H9 (cell line): ENCODE results near the gene HPCAL4. TPM values are rescaled to one million over a fixed set of nuclear protein-coding genes. Genes with fewer than 3 reads are reported as not detected.

ENCODE experiments used
- DNase-seq: peaks from one replicate; pipeline ENCODE4 v3.0.0-alpha.2; 2017
- H2AFZ ChIP-seq: one replicate; pipeline ENCODE4 v1.6.1; 2013; ENCODE audit warnings: mild to moderate bottlenecking, low read length, control low read depth, moderate library complexity
- H2AK5ac ChIP-seq: 2 replicates; pipeline ENCODE4 v1.6.1; 2013; ENCODE audit warnings: low read length, control low read depth, mixed read lengths; ENCODE audit not compliant: insufficient read length
- H2BK120ac ChIP-seq: one replicate; pipeline ENCODE4 v1.6.1; 2013; ENCODE audit warnings: low read depth, mild to moderate bottlenecking, low read length, control low read depth, inconsistent platforms; ENCODE audit not compliant: poor library complexity, severe bottlenecking
- H2BK12ac ChIP-seq: 2 replicates; pipeline ENCODE4 v1.6.1; 2013; ENCODE audit warnings: low read length, control low read depth, mixed read lengths, low read depth; ENCODE audit not compliant: insufficient read length
- H2BK15ac ChIP-seq: 2 replicates; pipeline ENCODE4 v1.6.1; 2013; ENCODE audit warnings: low read depth, low read length, control low read depth
- H2BK20ac ChIP-seq: one replicate; pipeline ENCODE4 v1.6.1; 2013; ENCODE audit warnings: low read depth, mild to moderate bottlenecking, low read length, control low read depth, inconsistent platforms; ENCODE audit not compliant: poor library complexity, severe bottlenecking
- H2BK5ac ChIP-seq: 2 replicates; pipeline ENCODE4 v1.6.1; 2013; ENCODE audit warnings: low read length, control low read depth, mixed read lengths; ENCODE audit not compliant: insufficient read length
- H3K14ac ChIP-seq: 2 replicates; pipeline ENCODE4 v1.6.1; 2013; ENCODE audit warnings: low read length, control low read depth; ENCODE audit not compliant: insufficient read depth
- H3K18ac ChIP-seq: 2 replicates; pipeline ENCODE4 v1.6.1; 2013; ENCODE audit warnings: low read depth, mild to moderate bottlenecking, mixed read lengths, low read length, control low read depth; ENCODE audit not compliant: insufficient read length
- H3K23ac ChIP-seq: 2 replicates; pipeline ENCODE4 v1.6.1; 2013; ENCODE audit warnings: low read length, control low read depth, mixed read lengths, low read depth; ENCODE audit not compliant: insufficient read length
- H3K23me2 ChIP-seq: 2 replicates; pipeline ENCODE4 v1.6.1; 2013; ENCODE audit warnings: low read depth, mild to moderate bottlenecking, mixed read lengths, low read length, control low read depth; ENCODE audit not compliant: insufficient read length, poor library complexity, severe bottlenecking
- H3K27ac ChIP-seq: 2 replicates; pipeline ENCODE4 v1.5.1; 2013; ENCODE audit warnings: low read length, control low read depth, mixed read lengths, low read depth; ENCODE audit not compliant: insufficient read length
- H3K27me3 ChIP-seq: 2 replicates; pipeline ENCODE4 v1.6.1; 2013; ENCODE audit warnings: low read length, control low read depth, inconsistent platforms; ENCODE audit not compliant: insufficient read depth
- H3K4ac ChIP-seq: 2 replicates; pipeline ENCODE4 v1.6.1; 2013; ENCODE audit warnings: low read depth, mild to moderate bottlenecking, control low read depth, inconsistent platforms, low read length, moderate library complexity
- H3K4me1 ChIP-seq: 2 replicates; pipeline ENCODE4 v1.6.1; 2013; ENCODE audit warnings: low read length, control low read depth, inconsistent platforms; ENCODE audit not compliant: insufficient read depth
- H3K4me2 ChIP-seq: 2 replicates; pipeline ENCODE4 v1.6.1; 2013; ENCODE audit warnings: low read length, control low read depth, mixed read lengths; ENCODE audit not compliant: insufficient read length, insufficient read depth
- H3K56ac ChIP-seq: 2 replicates; pipeline ENCODE4 v1.6.1; 2013; ENCODE audit warnings: low read depth, mild to moderate bottlenecking, mixed read lengths, low read length, control low read depth; ENCODE audit not compliant: insufficient read length
- H3K79me1 ChIP-seq: 2 replicates; pipeline ENCODE4 v1.6.1; 2013; ENCODE audit warnings: low read depth, mild to moderate bottlenecking, moderate library complexity, low read length, control low read depth, inconsistent platforms; ENCODE audit not compliant: insufficient read depth, poor library complexity, severe bottlenecking
- H3K79me2 ChIP-seq: 2 replicates; pipeline ENCODE4 v1.6.1; 2013; ENCODE audit warnings: low read length, control low read depth, inconsistent platforms; ENCODE audit not compliant: insufficient read depth
- H3K9ac ChIP-seq: 2 replicates; pipeline ENCODE4 v1.6.1; 2013; ENCODE audit warnings: low read length, control low read depth, mixed read lengths; ENCODE audit not compliant: insufficient read length; ENCODE audit errors: extremely low read depth
- H3K9me3 ChIP-seq: one replicate; pipeline ENCODE4 v1.6.1; 2013; ENCODE audit warnings: low read depth, low read length, inconsistent platforms; ENCODE audit not compliant: control insufficient read depth
- H3T11ph ChIP-seq: one replicate; pipeline ENCODE4 v1.6.1; 2013; ENCODE audit warnings: mild to moderate bottlenecking, low read length, control low read depth, inconsistent platforms
- H4K20me1 ChIP-seq: one replicate; pipeline ENCODE4 v1.6.1; 2013; ENCODE audit not compliant: control insufficient read depth, insufficient read length, insufficient read depth
- H4K5ac ChIP-seq: 2 replicates; pipeline ENCODE4 v1.6.1; 2013; ENCODE audit warnings: low read depth, mild to moderate bottlenecking, mixed read lengths, low read length, control low read depth; ENCODE audit not compliant: insufficient read length
- H4K8ac ChIP-seq: replicated peaks from 2 replicates; pipeline ENCODE4 v1.6.1; 2013; ENCODE audit warnings: low read length, control low read depth, mixed read lengths, low read depth; ENCODE audit not compliant: insufficient read length
- H4K91ac ChIP-seq: 2 replicates; pipeline ENCODE4 v1.6.1; 2013; ENCODE audit warnings: low read depth, mild to moderate bottlenecking, moderate library complexity, mixed read lengths, low read length, control low read depth; ENCODE audit not compliant: insufficient read length
- H3K27ac Mint-ChIP-seq, 3 experiments: 2 replicates in 2 of 3; 3 replicates in 1 of 3; pipeline ENCODE4 v1.8.0; 2020 to 2021; ENCODE audit warnings: mixed read lengths in 3 of 3, mild to moderate bottlenecking in 1 of 3, moderate library complexity in 1 of 3
- H3K27me3 Mint-ChIP-seq: 2 replicates; pipeline ENCODE4 v1.8.0; 2021; ENCODE audit warnings: low read depth, mild to moderate bottlenecking, moderate library complexity, mixed read lengths
- H3K36me3 Mint-ChIP-seq, 3 experiments: 2 replicates in 2 of 3; 3 replicates in 1 of 3; pipeline ENCODE4 v1.8.0; 2020 to 2021; ENCODE audit warnings: low read depth in 3 of 3, mixed read lengths in 3 of 3; ENCODE audit not compliant: insufficient read depth in 1 of 3
- H3K4me1 Mint-ChIP-seq, 2 experiments: 2 replicates each; pipeline ENCODE4 v1.8.0; 2020; ENCODE audit warnings: mixed read lengths in 2 of 2
- H3K4me3 Mint-ChIP-seq, 2 experiments: 2 replicates in 1 of 2; 3 replicates in 1 of 2; pipeline ENCODE4 v1.8.0; 2020 to 2021; ENCODE audit warnings: mild to moderate bottlenecking in 2 of 2, mixed read lengths in 2 of 2, moderate library complexity in 1 of 2
- H3K9me3 Mint-ChIP-seq, 2 experiments: 2 replicates in 1 of 2; 3 replicates in 1 of 2; pipeline ENCODE4 v1.8.0; 2020; ENCODE audit warnings: mild to moderate bottlenecking in 2 of 2, mixed read lengths in 2 of 2, moderate library complexity in 1 of 2
- WGBS: extraction: QIAGEN DNeasy Blood & Tissue Kit; methylation state at CpG from one replicate; pipeline ENCODE4 v1.1.7; 2013; ENCODE audit warnings: missing lambda C conversion rate, low lambda C conversion rate, mixed read lengths; ENCODE audit not compliant: insufficient read length; ENCODE audit errors: extremely low coverage; 5-methylcytosine and 5-hydroxymethylcytosine counted together
- total RNA-seq: library from RNA; stranded (reverse); gene quantifications from 2 replicates; pipeline ENCODE4 v1.2.1, GENCODE V29; 2021
- TF ChIP-seq, protein P1 (sequence below): fragments of 200-600 bp; sonication (generic); conservative IDR thresholded peaks from 3 replicates; pipeline ENCODE4 v1.8.0; 2021; ENCODE audit warnings: antibody characterized with exemption, mild to moderate bottlenecking

The HPCAL4 gene
- total RNA-seq, 1 experiment from 2014 or later: 0.15 TPM

DNA sequence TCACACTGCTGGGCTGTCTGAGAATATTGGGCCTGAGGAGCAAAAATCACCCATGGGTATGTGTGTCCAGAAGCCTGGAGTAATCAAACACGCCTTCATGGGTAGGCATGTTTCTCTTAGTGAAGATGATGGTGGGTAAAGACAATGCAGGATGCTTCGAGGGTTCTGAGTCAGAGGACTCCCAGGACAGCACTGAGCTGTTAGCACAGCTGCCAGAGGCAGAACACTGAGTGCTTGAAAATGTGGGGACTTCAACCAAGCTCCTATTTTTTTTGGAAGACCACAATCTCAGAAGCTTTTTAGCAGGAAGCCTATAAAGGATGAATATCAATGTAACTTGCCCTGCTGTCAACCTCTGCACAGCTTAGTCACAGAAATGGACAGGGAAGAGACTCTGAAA, 11.4 kb downstream of the HPCAL4 start:
- Histone ChIP-seq H4K20me1 (no peaks in the 10 kb centered on the region), H3K18ac (no peak overlapping the region), H3K4me1 (no peaks in the 10 kb centered on the region), H4K91ac (no peak overlapping the region), H3K79me2 (no peaks in the 10 kb centered on the region), H3K9me3 (no peaks in the 10 kb centered on the region), H3K14ac (no peak overlapping the region), H3K4me2 (no peak overlapping the region), H3K56ac (no peak overlapping the region), H2BK120ac (no peak overlapping the region), H2BK12ac (no peak overlapping the region), H3K23me2 (no peaks in the 10 kb centered on the region), H4K5ac (no peak overlapping the region), H2AFZ (no peak overlapping the region), H2BK15ac (no peak overlapping the region), H4K8ac (no peak overlapping the region), H3K27ac (no peak overlapping the region), H3K9ac (no peak overlapping the region), H3K79me1 (no peaks in the 10 kb centered on the region), H3K4ac (no peak overlapping the region), H2BK20ac (no peak overlapping the region), H3T11ph (no peak overlapping the region), H2BK5ac (no peak overlapping the region), H3K23ac (no peak overlapping the region), H3K27me3 (peaks cover 76% of the 10 kb centered on the region), H2AK5ac (no peak overlapping the region)
- H3K9me3 Mint-ChIP-seq: no peaks in the 10 kb centered on the region; a peak in 3 of 5 replicates
- DNase-seq: no peak
- H3K27ac Mint-ChIP-seq: no peak overlapping the region
- no peak overlapping the region for H3K4me3 Mint-ChIP-seq
- no peaks in the 10 kb centered on the region for H3K36me3 Mint-ChIP-seq
- whole genome bisulfite sequencing: no CpG with 5 or more reads among the region's 2 CpGs
- H3K4me1 Mint-ChIP-seq: no peaks in the 10 kb centered on the region
- TF ChIP-seq, protein P1, sequence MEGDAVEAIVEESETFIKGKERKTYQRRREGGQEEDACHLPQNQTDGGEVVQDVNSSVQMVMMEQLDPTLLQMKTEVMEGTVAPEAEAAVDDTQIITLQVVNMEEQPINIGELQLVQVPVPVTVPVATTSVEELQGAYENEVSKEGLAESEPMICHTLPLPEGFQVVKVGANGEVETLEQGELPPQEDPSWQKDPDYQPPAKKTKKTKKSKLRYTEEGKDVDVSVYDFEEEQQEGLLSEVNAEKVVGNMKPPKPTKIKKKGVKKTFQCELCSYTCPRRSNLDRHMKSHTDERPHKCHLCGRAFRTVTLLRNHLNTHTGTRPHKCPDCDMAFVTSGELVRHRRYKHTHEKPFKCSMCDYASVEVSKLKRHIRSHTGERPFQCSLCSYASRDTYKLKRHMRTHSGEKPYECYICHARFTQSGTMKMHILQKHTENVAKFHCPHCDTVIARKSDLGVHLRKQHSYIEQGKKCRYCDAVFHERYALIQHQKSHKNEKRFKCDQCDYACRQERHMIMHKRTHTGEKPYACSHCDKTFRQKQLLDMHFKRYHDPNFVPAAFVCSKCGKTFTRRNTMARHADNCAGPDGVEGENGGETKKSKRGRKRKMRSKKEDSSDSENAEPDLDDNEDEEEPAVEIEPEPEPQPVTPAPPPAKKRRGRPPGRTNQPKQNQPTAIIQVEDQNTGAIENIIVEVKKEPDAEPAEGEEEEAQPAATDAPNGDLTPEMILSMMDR: no peak
- peaks cover 98% of the 10 kb centered on the region for H3K27me3 Mint-ChIP-seq
